ENCODE data around the gene SH3GLB2.
"Not testable (repeated sequence)": the region's sequence is repeated elsewhere in the genome, so short reads cannot be mapped to it uniquely, and the experiment has no call there.

SH3GLB2 gene

DNA sequence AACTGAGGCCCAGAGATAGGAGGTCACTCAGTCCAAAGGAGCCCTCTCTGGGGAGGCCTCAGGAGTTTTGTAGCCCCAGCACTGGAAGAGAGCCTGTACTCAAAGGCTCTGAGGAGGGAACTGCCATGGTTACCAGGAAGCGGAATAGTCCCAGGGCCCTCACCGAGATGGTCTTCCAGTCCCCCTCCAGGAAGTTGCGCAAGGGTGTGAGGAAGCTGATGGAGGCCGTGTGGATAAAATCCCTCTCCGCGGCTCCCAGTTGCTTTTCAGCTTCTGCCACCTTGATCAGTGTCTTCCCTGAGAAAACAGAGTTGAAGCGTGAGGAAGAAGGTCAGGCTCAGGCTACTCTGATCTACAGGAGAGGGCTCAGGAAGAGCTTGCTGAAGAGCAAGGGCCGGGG, 13.5 kb downstream of the SH3GLB2 start:
- DNase-seq (ENCODE audit: low read depth), result no peak

GRCh38 chr9:129014124-129014523, 14.0 kb downstream of the SH3GLB2 start:
- DNase-seq (ENCODE audit: low read depth), result no peak

- no peak for DNase-seq (ENCODE audit: low read depth)
Measured at GRCh38 chr9:129013674-129014073, 14.5 kb downstream of the SH3GLB2 start.

GRCh38 chr9:129012893-129013448, 15.2 kb downstream of the SH3GLB2 start:
- no peak for DNase-seq (ENCODE audit: low read depth)

GRCh38 chr9:129012343-129012742, 15.8 kb downstream of the SH3GLB2 start:
- no peak for DNase-seq (ENCODE audit: low read depth)

- DNase-seq (ENCODE audit: low read depth), result no peak
Measured at GRCh38 chr9:129011761-129012181, 16.4 kb downstream of the SH3GLB2 start.

DNA sequence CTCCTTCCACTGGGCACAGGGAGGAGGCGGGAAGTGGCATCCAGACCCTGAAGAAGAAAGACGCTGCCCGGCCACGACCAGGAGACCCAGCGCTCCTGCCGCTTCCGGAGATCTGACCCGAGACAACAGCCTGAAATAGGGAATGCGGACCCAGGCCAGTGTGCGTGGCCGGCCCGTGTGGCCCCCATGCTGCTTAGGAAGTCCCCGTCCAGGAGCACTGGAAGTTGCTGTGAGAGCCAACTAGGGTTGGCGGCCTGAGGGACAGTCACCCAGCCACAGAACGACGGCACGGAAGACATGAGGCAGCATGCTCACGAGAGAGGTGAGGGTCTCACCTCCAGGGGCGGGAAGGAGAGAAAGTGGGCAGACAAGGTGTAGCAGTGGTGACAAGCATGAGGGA, 17.0 kb downstream of the SH3GLB2 start:
- no peak for DNase-seq (ENCODE audit: low read depth)

DNA sequence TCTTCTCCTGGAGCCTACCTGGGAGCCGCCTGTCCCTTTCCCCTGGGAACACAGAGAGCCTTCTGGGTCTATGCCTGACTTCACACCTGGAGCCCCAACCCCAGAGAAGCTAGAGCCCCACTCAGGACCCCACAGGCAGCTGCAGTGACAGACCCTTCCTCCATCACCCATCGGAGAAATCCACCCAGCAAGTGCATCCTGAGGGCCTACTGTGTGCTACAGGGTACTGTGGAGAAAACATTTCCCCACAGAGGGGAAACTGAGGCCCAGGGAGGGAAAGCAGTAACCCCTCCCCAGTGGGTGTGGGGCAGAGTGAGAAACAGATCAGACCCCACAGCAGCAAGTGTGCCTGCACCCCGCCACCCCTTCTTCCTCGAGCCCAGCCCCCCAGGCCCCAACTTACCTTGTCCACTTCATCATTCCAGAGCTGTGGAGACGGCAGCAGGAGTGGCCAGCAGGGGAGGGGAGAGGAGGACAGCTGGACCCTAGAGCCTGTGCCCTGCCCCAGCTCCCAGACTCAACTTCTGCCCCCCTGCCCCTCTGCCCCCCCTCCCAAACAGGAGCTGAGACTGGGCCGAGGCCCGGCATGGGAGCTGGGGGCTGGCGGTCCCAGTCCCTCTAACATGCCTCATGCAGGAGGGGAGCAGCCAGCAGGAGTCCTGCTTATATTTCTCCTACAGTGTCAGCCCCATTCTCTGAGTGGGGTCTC, 17.7 kb downstream of the SH3GLB2 start:
- no peak for DNase-seq (ENCODE audit: low read depth)

GRCh38 chr9:129009584-129010141, 18.5 kb downstream of the SH3GLB2 start:
- DNase-seq (ENCODE audit: low read depth), result no peak

DNA sequence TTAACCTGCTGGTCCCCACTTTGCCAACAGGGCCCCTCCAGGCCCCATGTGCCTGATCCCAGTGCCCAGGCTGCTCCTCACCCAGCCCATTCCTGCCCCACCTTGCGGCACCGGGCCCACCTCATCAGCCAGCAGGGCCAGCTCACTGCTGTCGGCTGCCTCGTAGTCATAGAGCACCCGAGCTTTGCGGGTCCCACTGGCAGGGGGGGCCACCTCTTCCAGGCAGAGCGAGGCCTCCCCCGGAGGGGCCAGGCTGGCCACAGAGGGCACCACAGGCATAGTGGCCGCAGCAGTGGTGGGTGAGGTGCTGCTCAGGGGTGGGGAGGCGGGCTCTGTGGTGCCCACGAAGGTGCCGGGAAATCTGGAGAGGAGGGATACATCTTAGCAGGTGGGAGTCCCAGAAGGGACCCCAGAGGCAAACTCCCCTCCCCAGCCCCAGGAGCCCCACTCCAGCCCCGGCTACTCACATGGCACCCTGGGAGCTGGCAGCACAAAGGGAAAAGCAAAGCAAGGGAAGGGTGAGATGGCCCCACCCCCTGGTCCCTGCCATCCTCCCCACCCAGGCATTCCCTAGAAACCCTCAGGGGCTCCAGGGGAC, 19.0 kb downstream of the SH3GLB2 start:
- DNase-seq (ENCODE audit: low read depth), result no peak

- DNase-seq (ENCODE audit: low read depth), result no peak
Measured at GRCh38 chr9:129008469-129008965, 19.6 kb downstream of the SH3GLB2 start.

DNA sequence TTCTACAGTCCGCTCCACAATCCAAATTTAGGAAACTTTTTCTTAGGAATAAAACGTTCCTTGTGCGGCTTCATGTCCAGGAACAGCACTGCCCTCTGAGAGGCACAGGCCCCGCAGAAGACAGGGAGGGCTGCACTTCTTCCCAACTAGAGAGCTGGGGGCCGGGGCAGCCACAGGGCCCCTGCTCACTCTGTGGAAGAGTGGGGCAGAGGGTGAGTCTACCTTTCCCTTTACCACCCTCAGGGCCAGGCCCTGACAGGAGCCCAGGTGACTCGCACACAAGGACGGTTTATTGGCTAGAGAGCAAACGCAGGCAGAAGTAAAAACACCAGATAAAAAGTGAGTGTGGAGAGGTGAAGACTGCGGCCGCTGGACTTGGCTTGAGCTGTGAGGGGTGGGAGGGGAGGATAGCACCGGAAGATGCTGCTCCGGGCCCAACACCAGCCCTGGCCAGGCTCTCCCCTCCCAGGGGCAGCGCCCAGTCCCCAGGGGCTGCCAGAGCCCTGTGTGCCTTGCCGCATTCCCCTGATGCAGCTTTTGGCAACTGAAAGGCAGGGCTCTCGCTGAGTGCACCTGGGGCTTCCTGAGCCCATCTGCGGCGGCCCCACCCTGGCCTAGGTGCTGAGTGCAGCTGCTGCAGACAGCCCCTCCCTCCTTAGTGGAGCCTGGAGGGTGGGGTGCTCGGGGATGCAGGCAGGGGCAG, 20.2 kb downstream of the SH3GLB2 start:
- DNase-seq (ENCODE audit: low read depth), result no peak

DNA sequence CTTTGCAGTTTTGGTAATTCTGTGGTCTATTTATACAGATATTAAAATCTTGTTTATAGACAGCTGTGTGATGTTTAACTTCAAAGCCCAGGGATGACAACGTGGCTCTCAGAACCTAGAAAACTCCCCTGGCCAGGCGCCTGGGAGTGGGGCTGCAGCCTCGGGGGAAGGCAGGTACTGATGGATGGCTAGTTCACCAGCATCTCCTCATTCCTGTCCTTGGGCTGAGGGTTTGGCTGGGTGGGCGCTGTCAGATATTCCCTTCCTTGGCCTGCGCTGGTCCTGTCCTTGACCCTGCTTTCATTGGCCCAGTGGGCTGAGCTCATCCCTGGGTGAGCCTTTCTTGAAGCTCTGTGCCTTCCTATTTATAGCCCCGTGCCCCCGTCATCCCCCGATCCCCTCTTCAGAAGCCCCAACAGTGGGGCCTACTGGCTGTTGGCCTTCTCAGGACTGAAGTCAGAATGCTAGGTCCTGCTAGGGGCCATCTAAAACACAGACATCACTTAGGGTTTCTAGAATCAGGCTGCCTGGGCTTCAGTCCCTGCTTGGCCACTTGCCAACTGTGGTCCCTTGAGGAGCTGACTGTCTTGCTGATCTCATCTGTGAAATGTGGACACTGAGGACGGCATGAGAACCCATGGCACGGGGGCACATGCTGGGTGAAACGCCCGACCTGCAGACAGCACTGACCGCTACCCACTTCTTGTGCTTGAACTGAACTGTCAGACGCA, 20.9 kb downstream of the SH3GLB2 start:
- DNase-seq (ENCODE audit: low read depth), result no peak

- peak; percentile 57 for DNase-seq (ENCODE audit: low read depth)
Measured at GRCh38 chr9:129006328-129007034, 21.6 kb downstream of the SH3GLB2 start.

DNA sequence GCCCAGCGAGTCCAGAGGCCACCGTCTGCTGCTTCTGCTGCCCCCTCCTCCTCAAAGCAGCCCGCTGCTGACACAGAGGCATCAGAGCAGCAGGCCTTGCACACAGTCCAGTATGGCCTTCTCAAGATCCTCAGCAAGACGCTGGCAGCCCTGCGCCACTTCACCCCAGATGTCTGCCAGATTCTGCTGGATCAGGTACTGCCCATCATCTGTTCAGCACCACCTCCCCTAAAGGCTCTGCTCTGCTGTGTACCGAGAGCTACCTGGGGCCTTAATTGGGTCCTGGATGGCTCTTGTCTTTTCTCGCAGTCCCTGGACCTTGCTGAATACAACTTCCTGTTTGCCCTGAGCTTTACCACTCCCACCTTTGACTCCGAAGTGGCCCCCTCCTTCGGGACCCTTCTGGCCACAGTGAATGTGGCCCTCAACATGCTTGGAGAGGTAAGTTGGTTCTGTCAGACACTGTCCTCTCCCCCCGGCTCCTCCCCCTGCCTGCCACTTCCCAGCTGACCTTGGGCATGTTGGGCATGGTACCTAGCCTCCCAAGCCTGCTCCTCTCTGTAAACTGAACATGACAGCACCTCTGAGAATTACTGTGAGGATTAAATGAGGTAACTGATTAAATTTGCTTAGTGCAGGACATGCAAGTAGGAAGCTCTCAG, 22.7 kb downstream of the SH3GLB2 start:
- DNase-seq (ENCODE audit: low read depth), result no peak

DNA sequence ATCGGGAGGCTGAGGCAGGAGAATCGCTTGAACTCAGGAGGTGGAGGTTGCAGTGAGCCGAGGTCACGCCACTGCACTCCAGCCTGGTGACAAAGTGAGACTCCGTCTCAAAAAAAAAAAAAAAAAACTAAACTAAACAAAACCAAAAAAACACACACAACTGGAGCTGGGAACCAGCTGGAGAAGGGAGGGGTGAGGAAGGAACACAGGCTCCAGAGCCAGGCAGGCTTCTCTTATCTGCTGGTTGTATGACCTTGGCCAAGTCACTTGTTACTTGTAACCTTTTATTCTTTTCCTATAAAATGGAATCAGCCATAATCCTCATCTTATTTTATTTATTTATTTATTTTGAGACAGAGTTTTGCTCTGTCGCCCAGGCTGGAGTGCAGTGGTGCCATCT, 24.0 kb downstream of the SH3GLB2 start:
- not testable (repeated sequence) for DNase-seq (ENCODE audit: low read depth)

DNA sequence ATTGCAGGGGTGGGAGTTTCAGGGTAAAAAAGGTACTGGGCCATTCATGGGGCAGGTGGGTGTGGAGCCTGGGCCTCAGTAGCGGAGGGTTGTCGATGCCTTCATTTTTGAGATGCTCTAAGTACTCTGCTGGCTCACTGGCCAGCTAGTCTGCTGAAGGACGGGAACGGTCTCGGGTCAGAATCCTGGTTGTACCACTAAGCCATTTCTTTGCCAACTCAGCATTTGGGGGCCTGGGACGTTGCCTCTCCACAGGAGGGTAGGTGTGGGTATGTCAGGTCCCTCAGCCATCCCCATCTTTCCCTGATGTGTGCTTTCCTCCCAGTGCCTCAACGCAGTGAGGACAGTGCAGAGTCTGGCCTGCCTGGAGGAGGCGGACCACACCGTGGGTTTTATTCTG, 25.1 kb downstream of the SH3GLB2 start:
- no peak for DNase-seq (ENCODE audit: low read depth)

DNA sequence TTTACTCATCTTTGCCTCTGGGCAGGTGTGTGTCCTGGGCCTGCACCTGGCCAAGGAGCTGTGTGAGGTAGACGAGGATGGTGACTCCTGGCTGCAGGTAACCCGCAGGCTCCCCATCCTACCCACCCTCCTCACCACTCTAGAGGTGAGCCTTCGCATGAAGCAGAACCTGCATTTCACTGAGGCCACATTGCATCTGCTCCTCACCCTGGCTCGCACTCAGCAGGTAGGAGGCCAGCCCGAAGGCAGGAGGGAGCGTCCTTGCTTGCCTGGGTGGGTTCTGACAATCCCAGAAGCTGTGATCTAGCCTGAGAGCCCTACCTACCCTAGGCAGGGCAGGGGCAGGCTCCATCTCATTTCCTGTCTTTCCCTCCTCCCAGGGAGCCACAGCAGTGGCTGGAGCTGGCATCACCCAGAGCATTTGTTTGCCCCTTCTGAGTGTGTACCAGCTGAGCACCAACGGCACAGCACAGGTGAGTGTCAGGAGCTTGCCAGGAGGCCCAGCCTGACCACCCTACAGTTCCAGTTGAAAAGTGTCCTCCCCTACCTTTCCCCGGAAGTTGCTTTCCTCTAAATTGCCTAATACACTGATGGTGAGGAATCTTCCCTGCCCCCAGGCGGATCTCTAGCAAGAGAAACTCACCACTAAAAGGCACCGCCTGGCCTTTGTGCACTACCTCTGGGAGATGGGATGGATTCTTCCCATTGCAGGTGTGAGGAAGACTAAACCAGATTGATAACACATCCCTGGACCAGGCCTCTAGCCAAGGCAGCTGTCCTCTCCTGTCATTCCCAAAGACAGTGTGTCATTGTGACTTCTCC, 26.4 kb downstream of the SH3GLB2 start:
- DNase-seq (ENCODE audit: low read depth), result no peak

- no peak for DNase-seq (ENCODE audit: low read depth)
Measured at GRCh38 chr9:128999581-129000206, 28.4 kb downstream of the SH3GLB2 start.

Measured in stromal cell of bone marrow (primary cell).